GM21526 (cell line): ENCODE measurements around the gene CCDC80.
"Not testable (repeated sequence)": the region's sequence is repeated elsewhere in the genome, so short reads cannot be mapped to it uniquely, and the experiment has no call there.

ENCODE experiments used
- ATAC-seq: cut with Tn5 transposase; IDR thresholded peaks from one replicate; pipeline ENCODE4 v1.9.1; 2021; ENCODE audit warnings: moderate library complexity; ENCODE audit not compliant: unreplicated experiment, low FRiP score

CCDC80 gene

GRCh38 chr3:112665009-112665408 lies 24.1 kb upstream of the CCDC80 start:
- not testable (repeated sequence) for ATAC-seq

- no peak for ATAC-seq
Measured at GRCh38 chr3:112656043-112656442, 15.1 kb upstream of the CCDC80 start.

- no peak for ATAC-seq
Measured at GRCh38 chr3:112654979-112655378, 14.0 kb upstream of the CCDC80 start.

GRCh38 chr3:112654492-112654891 lies 13.5 kb upstream of the CCDC80 start:
- ATAC-seq, result no peak

GRCh38 chr3:112653881-112654300 lies 12.9 kb upstream of the CCDC80 start:
- no peak for ATAC-seq

- no peak for ATAC-seq
Measured at GRCh38 chr3:112653209-112653871, 12.4 kb upstream of the CCDC80 start.

- ATAC-seq, result no peak
Measured at GRCh38 chr3:112651516-112651915, 10.6 kb upstream of the CCDC80 start.

- no peak for ATAC-seq
Measured at GRCh38 chr3:112651071-112651470, 10.1 kb upstream of the CCDC80 start.

GRCh38 chr3:112650482-112650881 lies 9.5 kb upstream of the CCDC80 start:
- ATAC-seq, result no peak

- no peak for ATAC-seq
Measured at GRCh38 chr3:112649478-112649735, 8.5 kb upstream of the CCDC80 start.

- no peak for ATAC-seq
Measured at GRCh38 chr3:112647122-112647521, 6.2 kb upstream of the CCDC80 start.

GRCh38 chr3:112646623-112647022 lies 5.7 kb upstream of the CCDC80 start:
- ATAC-seq, result no peak

- no peak for ATAC-seq
Measured at GRCh38 chr3:112644453-112644852, 3.5 kb upstream of the CCDC80 start.

- ATAC-seq, result no peak
Measured at GRCh38 chr3:112643621-112644240, 2.8 kb upstream of the CCDC80 start.

GRCh38 chr3:112642912-112643506 lies 2.1 kb upstream of the CCDC80 start:
- ATAC-seq, result peak; percentile 81

GRCh38 chr3:112640276-112640929 lies 540 bp downstream of the CCDC80 start:
- no peak for ATAC-seq

GRCh38 chr3:112639455-112640225 lies 1.3 kb downstream of the CCDC80 start:
- ATAC-seq, result no peak

GRCh38 chr3:112638327-112639020 lies 2.5 kb downstream of the CCDC80 start:
- ATAC-seq, result no peak

- ATAC-seq, result no peak
Measured at GRCh38 chr3:112637700-112638099, 3.2 kb downstream of the CCDC80 start.

- no peak for ATAC-seq
Measured at GRCh38 chr3:112635674-112636073, 5.3 kb downstream of the CCDC80 start.
